HG02884 (cell line): ENCODE results near the gene PIM3.

Source experiments
- ATAC-seq: cut with Tn5 transposase; IDR thresholded peaks from one replicate; pipeline ENCODE4 v1.9.1; 2021; ENCODE audit warnings: mild to moderate bottlenecking, moderate library complexity; ENCODE audit not compliant: unreplicated experiment

Gene PIM3

GRCh38 chr22:49960159-49961004 lies at the start of gene PIM3:
TSS of gene PIM3 (plus strand) at chr22:49960772. CDS start at chr22:49960948, 176 bp downstream.
- peak; percentile 47 for ATAC-seq

GRCh38 chr22:49911881-49912625 lies 48.5 kb upstream of the PIM3 start:
- ATAC-seq: no peak

GRCh38 chr22:49913026-49913425 lies 47.5 kb upstream of the PIM3 start:
- ATAC-seq: no peak

- ATAC-seq: no peak
Observed at GRCh38 chr22:49913446-49913845, 47.1 kb upstream of the PIM3 start.

- no peak for ATAC-seq
Observed at GRCh38 chr22:49914256-49914655, 46.3 kb upstream of the PIM3 start.

- no peak for ATAC-seq
Observed at GRCh38 chr22:49915610-49916009, 45.0 kb upstream of the PIM3 start.

- ATAC-seq: no peak
Observed at GRCh38 chr22:49916831-49917230, 43.7 kb upstream of the PIM3 start.

- peak; percentile 92 for ATAC-seq
Observed at GRCh38 chr22:49917974-49918910, 42.3 kb upstream of the PIM3 start, which contains the start of the genes ALG12 and CRELD2. TSS of gene ALG12 (minus strand) at chr22:49918438. CDS start at chr22:49913765, 4,673 bp downstream. TSS of gene CRELD2 (plus strand) at chr22:49918634. CDS start at chr22:49918770, 136 bp downstream.

- ATAC-seq: no peak
Observed at GRCh38 chr22:49918911-49919881, 41.4 kb upstream of the PIM3 start.

GRCh38 chr22:49920859-49921258 lies 39.7 kb upstream of the PIM3 start:
- no peak for ATAC-seq

GRCh38 chr22:49921508-49922278 lies 38.9 kb upstream of the PIM3 start:
- ATAC-seq: no peak

- ATAC-seq: no peak
Observed at GRCh38 chr22:49922484-49922883, 38.1 kb upstream of the PIM3 start.

- ATAC-seq: no peak
Observed at GRCh38 chr22:49922926-49923325, 37.6 kb upstream of the PIM3 start.

GRCh38 chr22:49923445-49923844 lies 37.1 kb upstream of the PIM3 start:
- no peak for ATAC-seq

- no peak for ATAC-seq
Observed at GRCh38 chr22:49924113-49924833, 36.3 kb upstream of the PIM3 start.

- no peak for ATAC-seq
Observed at GRCh38 chr22:49925525-49926128, 34.9 kb upstream of the PIM3 start.

GRCh38 chr22:49926916-49927315 lies 33.7 kb upstream of the PIM3 start:
- ATAC-seq: no peak
